Nephron progenitor cell (in vitro differentiated cells): ENCODE data around the gene EPHA10.

Experiments
- DNase-seq: peaks from one replicate; pipeline ENCODE4 v3.0.0; 2021
- H3K27ac Mint-ChIP-seq: 2 replicates; pipeline ENCODE4 v1.8.0; 2021; ENCODE audit warnings: mild to moderate bottlenecking, moderate library complexity, mixed read lengths
- H3K27me3 Mint-ChIP-seq: 2 replicates; pipeline ENCODE4 v1.8.0; 2021; ENCODE audit warnings: mild to moderate bottlenecking, low read depth, mixed read lengths; ENCODE audit not compliant: poor library complexity
- H3K36me3 Mint-ChIP-seq: 2 replicates; pipeline ENCODE4 v1.8.0; 2021; ENCODE audit warnings: low read depth, mixed read lengths
- H3K4me1 Mint-ChIP-seq: 2 replicates; pipeline ENCODE4 v1.8.0; 2021; ENCODE audit warnings: mixed read lengths
- H3K4me3 Mint-ChIP-seq: 2 replicates; pipeline ENCODE4 v1.8.0; 2021; ENCODE audit warnings: mild to moderate bottlenecking, moderate library complexity, mixed read lengths
- H3K9me3 Mint-ChIP-seq: 2 replicates; pipeline ENCODE4 v1.8.0; 2021; ENCODE audit warnings: mild to moderate bottlenecking, moderate library complexity, mixed read lengths
- TF ChIP-seq, protein P1 (sequence below): fragments of 200-600 bp; sonication (generic); IDR thresholded peaks from 2 replicates; pipeline ENCODE4 v1.5.0; 2021; ENCODE audit warnings: antibody characterized with exemption

Gene EPHA10

DNA sequence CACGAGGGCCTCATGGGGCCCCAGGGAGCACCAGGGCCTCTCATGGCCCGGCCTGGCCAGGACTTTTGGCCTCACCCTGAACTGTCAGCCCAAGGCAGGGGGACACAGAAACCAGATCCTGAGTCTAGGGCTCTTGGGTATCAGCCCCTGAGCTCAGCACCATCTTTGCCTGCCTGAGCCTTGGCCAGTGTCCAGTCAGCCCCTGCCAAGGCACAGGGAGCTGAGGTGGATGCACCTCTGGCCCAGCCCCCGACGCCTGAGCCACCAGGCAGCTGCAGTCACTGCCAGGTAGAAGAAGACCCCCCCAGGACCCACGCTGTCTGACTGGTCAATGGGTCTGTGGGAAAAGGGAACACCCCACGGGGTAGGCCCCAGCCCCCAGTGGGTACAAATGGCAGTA, 47.3 kb downstream of the EPHA10 start:
- DNase-seq, result no peak
- no peaks in the 10 kb centered on the region for H3K4me1 Mint-ChIP-seq
- H3K9me3 Mint-ChIP-seq, result no peaks in the 10 kb centered on the region
- H3K27ac Mint-ChIP-seq, result no peak overlapping the region
- no peak overlapping the region for H3K4me3 Mint-ChIP-seq
- TF ChIP-seq, protein P1, sequence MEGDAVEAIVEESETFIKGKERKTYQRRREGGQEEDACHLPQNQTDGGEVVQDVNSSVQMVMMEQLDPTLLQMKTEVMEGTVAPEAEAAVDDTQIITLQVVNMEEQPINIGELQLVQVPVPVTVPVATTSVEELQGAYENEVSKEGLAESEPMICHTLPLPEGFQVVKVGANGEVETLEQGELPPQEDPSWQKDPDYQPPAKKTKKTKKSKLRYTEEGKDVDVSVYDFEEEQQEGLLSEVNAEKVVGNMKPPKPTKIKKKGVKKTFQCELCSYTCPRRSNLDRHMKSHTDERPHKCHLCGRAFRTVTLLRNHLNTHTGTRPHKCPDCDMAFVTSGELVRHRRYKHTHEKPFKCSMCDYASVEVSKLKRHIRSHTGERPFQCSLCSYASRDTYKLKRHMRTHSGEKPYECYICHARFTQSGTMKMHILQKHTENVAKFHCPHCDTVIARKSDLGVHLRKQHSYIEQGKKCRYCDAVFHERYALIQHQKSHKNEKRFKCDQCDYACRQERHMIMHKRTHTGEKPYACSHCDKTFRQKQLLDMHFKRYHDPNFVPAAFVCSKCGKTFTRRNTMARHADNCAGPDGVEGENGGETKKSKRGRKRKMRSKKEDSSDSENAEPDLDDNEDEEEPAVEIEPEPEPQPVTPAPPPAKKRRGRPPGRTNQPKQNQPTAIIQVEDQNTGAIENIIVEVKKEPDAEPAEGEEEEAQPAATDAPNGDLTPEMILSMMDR, result no peak
- H3K27me3 Mint-ChIP-seq, result peaks cover 21% of the 10 kb centered on the region
- no peaks in the 10 kb centered on the region for H3K36me3 Mint-ChIP-seq

DNA sequence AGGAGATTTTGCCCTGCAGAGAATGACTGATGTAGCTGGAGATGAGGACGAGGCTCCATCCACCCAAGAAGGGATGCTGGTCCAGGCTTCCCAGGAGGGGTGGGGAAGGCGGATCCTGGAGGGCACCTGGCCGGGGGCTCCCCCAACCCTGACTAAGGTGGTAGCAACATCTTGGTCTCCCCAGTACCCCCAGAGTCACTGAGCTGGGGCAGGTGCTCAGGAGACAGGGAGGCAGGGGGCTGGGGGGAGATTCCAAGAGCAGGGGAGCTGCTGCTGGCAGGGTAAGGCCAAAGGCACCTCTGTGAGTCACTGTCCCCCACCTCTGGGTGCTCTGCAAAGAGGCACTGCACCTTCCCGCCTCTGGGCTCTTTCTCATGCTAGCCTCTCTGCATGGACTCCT, 48.6 kb downstream of the EPHA10 start:
- no peaks in the 10 kb centered on the region for H3K4me1 Mint-ChIP-seq
- H3K36me3 Mint-ChIP-seq, result no peaks in the 10 kb centered on the region
- no peaks in the 10 kb centered on the region for H3K9me3 Mint-ChIP-seq
- no peak overlapping the region for H3K4me3 Mint-ChIP-seq
- no peak overlapping the region for H3K27ac Mint-ChIP-seq
- TF ChIP-seq, protein P1, result no peak
- DNase-seq, result no peak
- H3K27me3 Mint-ChIP-seq, result peaks cover 19% of the 10 kb centered on the region

DNA sequence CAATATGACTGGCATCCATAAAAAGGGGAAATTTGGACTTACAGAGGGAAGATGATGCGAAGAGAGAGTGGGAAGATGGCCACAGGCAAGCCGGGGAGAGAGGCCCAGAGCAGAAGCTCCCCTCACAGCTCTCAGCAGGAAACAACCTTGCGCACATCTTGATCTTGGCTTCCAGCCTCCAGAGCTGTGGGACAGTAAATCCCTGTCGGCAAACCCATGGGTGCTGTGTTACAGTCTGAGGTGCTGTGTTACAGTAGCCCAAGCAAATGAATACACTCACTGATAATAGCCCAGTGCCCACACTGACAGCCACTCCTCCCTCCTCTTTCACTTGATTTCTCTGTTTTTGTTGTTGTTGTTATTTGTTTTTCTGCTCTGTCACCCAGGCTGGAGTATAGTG, 50.2 kb downstream of the EPHA10 start:
- no peaks in the 10 kb centered on the region for H3K4me1 Mint-ChIP-seq
- DNase-seq, result no peak
- H3K36me3 Mint-ChIP-seq, result peaks cover under 1% of the 10 kb centered on the region
- H3K9me3 Mint-ChIP-seq, result no peaks in the 10 kb centered on the region
- H3K27ac Mint-ChIP-seq, result no peak overlapping the region
- H3K4me3 Mint-ChIP-seq, result no peak overlapping the region
- TF ChIP-seq, protein P1, result no peak
- H3K27me3 Mint-ChIP-seq, result peaks cover 13% of the 10 kb centered on the region

DNA sequence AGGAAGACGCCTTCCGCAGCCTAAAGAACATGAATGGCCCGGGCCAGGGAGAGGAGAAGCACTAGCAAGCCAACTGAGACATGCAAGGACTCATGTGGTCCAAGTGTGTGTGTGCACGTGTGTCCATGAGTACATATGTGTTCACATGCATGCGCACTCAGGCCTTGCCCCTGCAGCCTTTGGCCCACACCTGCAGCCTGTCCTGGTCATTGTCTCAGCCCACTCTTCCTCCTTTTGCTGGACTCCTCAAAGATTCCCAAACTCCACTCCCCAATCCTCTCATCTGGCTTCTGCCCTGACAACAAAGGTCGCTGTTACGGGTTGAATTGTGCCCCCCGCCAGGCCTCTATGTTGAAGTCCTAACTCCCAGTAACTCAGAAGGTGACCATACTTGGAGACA, 50.7 kb downstream of the EPHA10 start:
- Mint-ChIP-seq H3K4me3 (no peak overlapping the region), H3K4me1 (no peaks in the 10 kb centered on the region), H3K9me3 (no peaks in the 10 kb centered on the region), H3K27ac (no peak overlapping the region), H3K27me3 (peaks cover 13% of the 10 kb centered on the region), H3K36me3 (peaks cover 6% of the 10 kb centered on the region)
- TF ChIP-seq, protein P1, result no peak
- DNase-seq, result no peak

DNA sequence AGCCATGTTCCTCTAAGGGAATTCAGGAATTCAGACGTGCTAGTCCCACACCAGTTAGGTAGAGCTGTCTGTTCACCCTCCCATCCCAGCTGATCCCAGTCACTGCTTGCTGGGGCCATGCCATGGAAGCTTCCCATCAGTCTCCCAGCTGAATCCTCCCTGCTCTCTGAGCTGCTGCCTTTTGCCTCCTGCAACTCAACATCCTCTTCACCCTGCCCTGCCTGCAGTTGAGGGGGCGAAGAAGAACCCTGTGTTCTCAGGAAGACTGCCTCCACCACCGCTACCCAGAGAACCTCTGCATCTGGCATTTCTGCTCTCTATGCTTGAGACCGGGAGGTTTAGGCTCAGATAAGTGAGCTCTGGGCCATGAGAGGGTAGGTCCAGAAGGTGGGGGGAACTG, 56.4 kb downstream of the EPHA10 start:
- H3K36me3 Mint-ChIP-seq, result peaks cover 47% of the 10 kb centered on the region
- DNase-seq, result no peak
- H3K4me1 Mint-ChIP-seq, result no peaks in the 10 kb centered on the region
- H3K9me3 Mint-ChIP-seq, result no peaks in the 10 kb centered on the region
- peaks cover 4% of the 10 kb centered on the region for H3K27me3 Mint-ChIP-seq
- H3K4me3 Mint-ChIP-seq, result no peak overlapping the region
- H3K27ac Mint-ChIP-seq, result no peak overlapping the region
- TF ChIP-seq, protein P1, result no peak

DNA sequence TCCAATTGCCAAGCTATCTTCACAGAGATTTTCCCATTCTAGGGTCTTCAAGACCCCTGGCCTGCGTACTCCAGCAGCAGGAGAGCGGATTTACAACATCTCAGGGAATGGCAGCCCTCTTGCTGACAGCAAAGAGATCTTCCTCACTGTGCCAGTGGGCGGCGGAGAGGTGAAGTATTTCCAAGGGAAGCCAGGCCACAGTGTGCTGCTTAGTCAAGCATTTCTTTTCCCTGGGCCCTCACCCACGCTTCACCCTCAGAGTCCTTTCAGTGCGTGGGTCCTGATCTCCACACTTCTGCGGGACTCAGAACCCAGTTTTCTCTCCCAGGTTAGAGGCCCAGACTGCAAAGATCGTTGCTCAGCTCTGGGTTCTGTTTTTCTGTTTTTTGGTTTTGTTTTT, 59.5 kb downstream of the EPHA10 start:
- no peaks in the 10 kb centered on the region for H3K4me1 Mint-ChIP-seq
- TF ChIP-seq, protein P1, result no peak
- H3K27ac Mint-ChIP-seq, result no peak overlapping the region
- H3K9me3 Mint-ChIP-seq, result no peaks in the 10 kb centered on the region
- no peak overlapping the region for H3K4me3 Mint-ChIP-seq
- peaks cover 75% of the 10 kb centered on the region for H3K36me3 Mint-ChIP-seq
- no peaks in the 10 kb centered on the region for H3K27me3 Mint-ChIP-seq
- DNase-seq, result no peak
